ENCODE measurements around the gene AMBP. TPM values are rescaled to one million over a fixed set of nuclear protein-coding genes. Genes with fewer than 3 reads are reported as not detected.

Gene AMBP
- total and polyA plus RNA-seq, 2 of the 13 experiments (the other 11 are each of a cell fraction or from before 2014, with no cell fraction given): 1,510 to 2,580 TPM

DNA sequence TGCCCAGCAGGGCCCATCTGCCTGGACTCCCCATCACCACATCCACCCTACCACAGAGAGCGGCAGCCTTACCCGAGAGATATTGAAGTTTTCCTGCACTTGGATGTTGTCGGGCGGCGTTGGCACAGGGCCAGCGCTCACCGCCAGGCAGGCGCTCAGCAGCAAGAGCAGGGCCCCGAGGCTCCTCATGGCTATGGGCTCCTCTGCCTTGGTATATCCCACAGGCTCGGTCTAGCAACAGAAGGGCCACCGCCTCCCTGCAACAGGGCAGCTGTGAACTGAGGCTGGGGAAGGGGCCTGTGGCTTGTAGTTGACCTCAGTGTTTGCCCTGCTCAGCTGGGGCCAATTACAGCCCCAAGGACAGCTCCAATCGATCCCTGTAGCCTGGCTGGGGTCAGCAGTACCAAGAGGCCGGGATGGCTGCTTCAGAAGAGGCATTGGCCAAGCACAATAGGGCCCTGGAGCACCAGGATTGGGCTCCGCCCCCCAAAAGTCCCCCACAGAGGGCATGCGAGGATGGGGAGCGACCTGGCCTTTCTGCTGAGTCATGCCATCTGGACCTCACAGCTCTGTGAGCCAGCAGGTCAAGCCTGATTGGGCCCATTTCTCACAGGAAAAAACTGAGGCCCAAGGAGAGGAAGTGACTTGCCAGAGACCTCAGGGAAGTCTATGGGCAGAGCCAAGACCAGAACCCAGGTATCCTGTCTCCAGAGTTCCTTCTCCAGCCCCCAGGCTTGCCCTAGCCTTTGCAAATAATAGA lies at the start of gene AMBP (continued):
- TF ChIP-seq, protein P1, sequence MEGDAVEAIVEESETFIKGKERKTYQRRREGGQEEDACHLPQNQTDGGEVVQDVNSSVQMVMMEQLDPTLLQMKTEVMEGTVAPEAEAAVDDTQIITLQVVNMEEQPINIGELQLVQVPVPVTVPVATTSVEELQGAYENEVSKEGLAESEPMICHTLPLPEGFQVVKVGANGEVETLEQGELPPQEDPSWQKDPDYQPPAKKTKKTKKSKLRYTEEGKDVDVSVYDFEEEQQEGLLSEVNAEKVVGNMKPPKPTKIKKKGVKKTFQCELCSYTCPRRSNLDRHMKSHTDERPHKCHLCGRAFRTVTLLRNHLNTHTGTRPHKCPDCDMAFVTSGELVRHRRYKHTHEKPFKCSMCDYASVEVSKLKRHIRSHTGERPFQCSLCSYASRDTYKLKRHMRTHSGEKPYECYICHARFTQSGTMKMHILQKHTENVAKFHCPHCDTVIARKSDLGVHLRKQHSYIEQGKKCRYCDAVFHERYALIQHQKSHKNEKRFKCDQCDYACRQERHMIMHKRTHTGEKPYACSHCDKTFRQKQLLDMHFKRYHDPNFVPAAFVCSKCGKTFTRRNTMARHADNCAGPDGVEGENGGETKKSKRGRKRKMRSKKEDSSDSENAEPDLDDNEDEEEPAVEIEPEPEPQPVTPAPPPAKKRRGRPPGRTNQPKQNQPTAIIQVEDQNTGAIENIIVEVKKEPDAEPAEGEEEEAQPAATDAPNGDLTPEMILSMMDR (CRISPR knock-in tag; IDR thresholded peaks at IDR 0.05): peak; percentile 35; the same call in 1 of the 2 replicates
- TF ChIP-seq, protein P2, sequence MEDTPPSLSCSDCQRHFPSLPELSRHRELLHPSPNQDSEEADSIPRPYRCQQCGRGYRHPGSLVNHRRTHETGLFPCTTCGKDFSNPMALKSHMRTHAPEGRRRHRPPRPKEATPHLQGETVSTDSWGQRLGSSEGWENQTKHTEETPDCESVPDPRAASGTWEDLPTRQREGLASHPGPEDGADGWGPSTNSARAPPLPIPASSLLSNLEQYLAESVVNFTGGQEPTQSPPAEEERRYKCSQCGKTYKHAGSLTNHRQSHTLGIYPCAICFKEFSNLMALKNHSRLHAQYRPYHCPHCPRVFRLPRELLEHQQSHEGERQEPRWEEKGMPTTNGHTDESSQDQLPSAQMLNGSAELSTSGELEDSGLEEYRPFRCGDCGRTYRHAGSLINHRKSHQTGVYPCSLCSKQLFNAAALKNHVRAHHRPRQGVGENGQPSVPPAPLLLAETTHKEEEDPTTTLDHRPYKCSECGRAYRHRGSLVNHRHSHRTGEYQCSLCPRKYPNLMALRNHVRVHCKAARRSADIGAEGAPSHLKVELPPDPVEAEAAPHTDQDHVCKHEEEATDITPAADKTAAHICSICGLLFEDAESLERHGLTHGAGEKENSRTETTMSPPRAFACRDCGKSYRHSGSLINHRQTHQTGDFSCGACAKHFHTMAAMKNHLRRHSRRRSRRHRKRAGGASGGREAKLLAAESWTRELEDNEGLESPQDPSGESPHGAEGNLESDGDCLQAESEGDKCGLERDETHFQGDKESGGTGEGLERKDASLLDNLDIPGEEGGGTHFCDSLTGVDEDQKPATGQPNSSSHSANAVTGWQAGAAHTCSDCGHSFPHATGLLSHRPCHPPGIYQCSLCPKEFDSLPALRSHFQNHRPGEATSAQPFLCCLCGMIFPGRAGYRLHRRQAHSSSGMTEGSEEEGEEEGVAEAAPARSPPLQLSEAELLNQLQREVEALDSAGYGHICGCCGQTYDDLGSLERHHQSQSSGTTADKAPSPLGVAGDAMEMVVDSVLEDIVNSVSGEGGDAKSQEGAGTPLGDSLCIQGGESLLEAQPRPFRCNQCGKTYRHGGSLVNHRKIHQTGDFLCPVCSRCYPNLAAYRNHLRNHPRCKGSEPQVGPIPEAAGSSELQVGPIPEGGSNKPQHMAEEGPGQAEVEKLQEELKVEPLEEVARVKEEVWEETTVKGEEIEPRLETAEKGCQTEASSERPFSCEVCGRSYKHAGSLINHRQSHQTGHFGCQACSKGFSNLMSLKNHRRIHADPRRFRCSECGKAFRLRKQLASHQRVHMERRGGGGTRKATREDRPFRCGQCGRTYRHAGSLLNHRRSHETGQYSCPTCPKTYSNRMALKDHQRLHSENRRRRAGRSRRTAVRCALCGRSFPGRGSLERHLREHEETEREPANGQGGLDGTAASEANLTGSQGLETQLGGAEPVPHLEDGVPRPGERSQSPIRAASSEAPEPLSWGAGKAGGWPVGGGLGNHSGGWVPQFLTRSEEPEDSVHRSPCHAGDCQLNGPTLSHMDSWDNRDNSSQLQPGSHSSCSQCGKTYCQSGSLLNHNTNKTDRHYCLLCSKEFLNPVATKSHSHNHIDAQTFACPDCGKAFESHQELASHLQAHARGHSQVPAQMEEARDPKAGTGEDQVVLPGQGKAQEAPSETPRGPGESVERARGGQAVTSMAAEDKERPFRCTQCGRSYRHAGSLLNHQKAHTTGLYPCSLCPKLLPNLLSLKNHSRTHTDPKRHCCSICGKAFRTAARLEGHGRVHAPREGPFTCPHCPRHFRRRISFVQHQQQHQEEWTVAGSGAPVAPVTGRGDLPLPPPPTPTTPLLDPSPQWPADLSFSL (CRISPR knock-in tag; IDR thresholded peaks at IDR 0.05): no peak
- TF ChIP-seq RCOR2 (CRISPR knock-in tag; IDR thresholded peaks at IDR 0.05) (peak; percentile 87; the same call in 1 of the 2 replicates), GATA4 (IDR thresholded peaks at IDR 0.05; ENCODE audit: borderline replicate concordance, low read depth) (peak; percentile 61; the same call in 1 of the 2 replicates), ZNF331 (CRISPR knock-in tag; IDR thresholded peaks at IDR 0.05) (peak; percentile 96), TBX2 (CRISPR knock-in tag; IDR thresholded peaks at IDR 0.05; ENCODE audit: borderline replicate concordance) (peak; percentile 97), SRSF1 (optimal IDR thresholded peaks at IDR 0.05; ENCODE audit: low read depth, low read length) (no peak), ZNF510 (CRISPR knock-in tag; IDR thresholded peaks at IDR 0.05; ENCODE audit: low read depth) (0 out of 2 replicates have a peak, but pooled peaks have one; percentile 40), PPARG (CRISPR knock-in tag; conservative IDR thresholded peaks at IDR 0.05) (peak; percentile 90), ELF3 (CRISPR knock-in tag; IDR thresholded peaks at IDR 0.05) (peak; percentile 87), MAFG (CRISPR knock-in tag; IDR thresholded peaks at IDR 0.05) (peak; percentile 100), CBFB (CRISPR knock-in tag; IDR thresholded peaks at IDR 0.05) (peak; percentile 93), ATM (IDR thresholded peaks at IDR 0.05; ENCODE audit: borderline replicate concordance) (no peak), ZNF280D (CRISPR knock-in tag; IDR thresholded peaks at IDR 0.05) (peak; percentile 53; the same call in 1 of the 2 replicates), MIER2 (CRISPR knock-in tag; IDR thresholded peaks at IDR 0.05) (peak; percentile 80), ZBTB14 (CRISPR knock-in tag; IDR thresholded peaks at IDR 0.05) (no peak), ZBTB20 (CRISPR knock-in tag; IDR thresholded peaks at IDR 0.05; ENCODE audit: borderline replicate concordance, low read depth) (peak; percentile 94)
